ENCODE measurements around the gene CHRNA4.

GRCh38 chr20:63402860-63403220 is 41.7 kb upstream of the CHRNA4 start:
- TF ChIP-seq POLR2A (IDR thresholded peaks at IDR 0.05) (no peak), CTCF (IDR thresholded peaks at IDR 0.05) (no peak)

All from right lobe of liver (tissue), 4 donors.